Progenitor cell of endocrine pancreas (in vitro differentiated cells): Measurements from ENCODE around the gene ZNF275. TPM values are rescaled to one million over a fixed set of nuclear protein-coding genes. Genes with fewer than 3 reads are reported as not detected.

Experiments used
- DNase-seq: peaks from one replicate; pipeline ENCODE4 v3.0.0; 2021; ENCODE audit warnings: low spot score; ENCODE audit not compliant: unreplicated experiment
- H3K27ac Mint-ChIP-seq: 2 replicates; pipeline ENCODE4 v1.8.0; 2021; ENCODE audit warnings: mild to moderate bottlenecking, moderate library complexity, mixed read lengths
- H3K27me3 Mint-ChIP-seq: 2 replicates; pipeline ENCODE4 v1.8.0; 2021; ENCODE audit warnings: mixed read lengths
- H3K36me3 Mint-ChIP-seq: 2 replicates; pipeline ENCODE4 v1.8.0; 2022; ENCODE audit warnings: mixed read lengths; ENCODE audit not compliant: insufficient read depth
- H3K4me1 Mint-ChIP-seq: 2 replicates; pipeline ENCODE4 v1.8.0; 2021; ENCODE audit warnings: low read depth, mixed read lengths
- H3K4me3 Mint-ChIP-seq: 2 replicates; pipeline ENCODE4 v1.8.0; 2021; ENCODE audit warnings: low read depth, mild to moderate bottlenecking, moderate library complexity, mixed read lengths
- H3K9me3 Mint-ChIP-seq: 2 replicates; pipeline ENCODE4 v1.8.0; 2021; ENCODE audit warnings: low read depth, mixed read lengths
- CTCF ChIP-seq: fragments of 200-600 bp; sonication (generic); IDR thresholded peaks from one replicate; pipeline ENCODE4 v1.5.0; 2021; ENCODE audit warnings: antibody characterized with exemption, mild to moderate bottlenecking; ENCODE audit not compliant: unreplicated experiment
- total RNA-seq: library from RNA; stranded (reverse); gene quantifications from 2 replicates; pipeline ENCODE4 v1.2.1, GENCODE V29; 2021

ZNF275 gene
- total RNA-seq, 1 donor from 2014 or later = 12.2 TPM

- H3K4me3 Mint-ChIP-seq = no peak overlapping the region
- no peaks in the 10 kb centered on the region for H3K4me1 Mint-ChIP-seq
- DNase-seq = no peak
- no peak for TF ChIP-seq CTCF
- H3K27me3 Mint-ChIP-seq = no peaks in the 10 kb centered on the region
- peaks cover 13% of the 10 kb centered on the region for H3K9me3 Mint-ChIP-seq
- H3K36me3 Mint-ChIP-seq = peaks cover 15% of the 10 kb centered on the region
- H3K27ac Mint-ChIP-seq = no peak overlapping the region
Observed at GRCh38 chrX:153351981-153352380, 18.0 kb downstream of the ZNF275 start.

- no peak for TF ChIP-seq CTCF
- DNase-seq = no peak
- Mint-ChIP-seq H3K4me1 (no peaks in the 10 kb centered on the region), H3K36me3 (peaks cover 14% of the 10 kb centered on the region), H3K9me3 (peaks cover 19% of the 10 kb centered on the region), H3K4me3 (no peak overlapping the region), H3K27me3 (no peaks in the 10 kb centered on the region), H3K27ac (no peak overlapping the region)
Observed at GRCh38 chrX:153352858-153353257, 18.9 kb downstream of the ZNF275 start.

- Mint-ChIP-seq H3K27me3 (no peaks in the 10 kb centered on the region), H3K9me3 (peaks cover 19% of the 10 kb centered on the region), H3K36me3 (peaks cover 12% of the 10 kb centered on the region), H3K4me3 (no peak overlapping the region), H3K27ac (no peak overlapping the region), H3K4me1 (no peaks in the 10 kb centered on the region)
- no peak for DNase-seq
- no peak for TF ChIP-seq CTCF
Observed at GRCh38 chrX:153353416-153353815, 19.5 kb downstream of the ZNF275 start.

GRCh38 chrX:153357877-153358276 is 23.9 kb downstream of the ZNF275 start:
- H3K4me1 Mint-ChIP-seq = peaks cover 2% of the 10 kb centered on the region
- peaks cover 27% of the 10 kb centered on the region for H3K9me3 Mint-ChIP-seq
- no peaks in the 10 kb centered on the region for H3K27me3 Mint-ChIP-seq
- H3K27ac Mint-ChIP-seq = no peak overlapping the region
- H3K4me3 Mint-ChIP-seq = no peak overlapping the region
- peaks cover 2% of the 10 kb centered on the region for H3K36me3 Mint-ChIP-seq
- TF ChIP-seq CTCF = no peak
- DNase-seq = no peak

GRCh38 chrX:153361781-153362397 is 27.9 kb downstream of the ZNF275 start:
- peaks cover 28% of the 10 kb centered on the region for H3K9me3 Mint-ChIP-seq

More at GRCh38 chrX:153361781-153362397, 27.9 kb downstream of the ZNF275 start:
- no peak for TF ChIP-seq CTCF
- DNase-seq = no peak
- Mint-ChIP-seq H3K36me3 (no peaks in the 10 kb centered on the region), H3K4me3 (no peak overlapping the region), H3K4me1 (peaks cover 2% of the 10 kb centered on the region), H3K27ac (no peak overlapping the region), H3K27me3 (peaks cover 5% of the 10 kb centered on the region)
